Left lung (tissue), 10 donors: ENCODE measurements around the gene PLEKHB1. TPM values are rescaled to one million over a fixed set of nuclear protein-coding genes. Genes with fewer than 3 reads are reported as not detected.

Experiments used
- ATAC-seq: fragments of 200-7000 bp; cut with Tn5 transposase; one replicate; pipeline ENCODE4 v1.9.1; 2020; ENCODE audit warnings: moderate library complexity
- DNase-seq, 4 donors: peaks; one replicate each; pipeline ENCODE4 v3.0.0-alpha.2; 2013 to 2020
- H3K27ac ChIP-seq, 2 donors: fragments of 200-600 bp; sonication (generic) in 1 of 2; one replicate each; pipeline versions ENCODE4 v1.5.0 to v1.8.0; 2020 to 2021
- H3K27me3 ChIP-seq, 2 donors: fragments of 200-600 bp; sonication (generic) in 1 of 2; one replicate each; pipeline versions ENCODE4 v1.5.0 to v1.8.0; 2020 to 2021
- H3K36me3 ChIP-seq, 2 donors: fragments of 200-600 bp; sonication (generic) in 1 of 2; one replicate each; pipeline versions ENCODE4 v1.5.0 to v1.8.0; 2020 to 2021
- H3K4me1 ChIP-seq, 2 donors: fragments of 200-600 bp; one replicate each; pipeline ENCODE4 v1.8.0; 2021
- H3K4me3 ChIP-seq, 2 donors: fragments of 200-600 bp; sonication (generic) in 1 of 2; one replicate each; pipeline versions ENCODE4 v1.5.0 to v1.8.0; 2020 to 2021; ENCODE audit warnings: mild to moderate bottlenecking in 1 of 2
- H3K9me3 ChIP-seq, 2 donors: fragments of 200-600 bp; sonication (generic) in 1 of 2; one replicate each; pipeline versions ENCODE4 v1.5.0 to v1.8.0; 2020 to 2021
- intact Hi-C, 2 donors: fragments of 100-400 bp; cut with DNase I; formaldehyde crosslinking; loops; one replicate each; pipeline versions ENCODE4 v1.11.2 to v1.14.2; 2022
- polyA plus RNA-seq, 6 donors: library from polyadenylated mRNA; unstranded; fragments of 120-200 nt; gene quantifications; one replicate each; pipeline ENCODE4 v1.2.1, GENCODE V29; 2013; ENCODE audit not compliant: insufficient read length in 6 of 6
- total RNA-seq, 2 donors: library from RNA; stranded (reverse); fragmentation: NEBNext Ultra II Directional; extraction: Animal tissue kit (Norgen Biotek cat#: 25700); gene quantifications; one replicate each; pipeline ENCODE4 v1.2.1, GENCODE V29; 2021
- TF ChIP-seq, protein P1 (sequence below), 2 donors: fragments of 200-600 bp; sonication (generic) in 1 of 2; IDR thresholded peaks; one replicate each; pipeline versions ENCODE4 v1.5.0 to v1.8.0; 2021; ENCODE audit warnings: antibody characterized with exemption in 2 of 2
- donor health status: DM: no; HTN: yes; CAD: no.
- donor health status: DM: no; HTN: no; CAD: no.

Gene PLEKHB1
- total and polyA plus RNA-seq, 8 donors = 8.8 to 37.9 (median 16.0) TPM

GRCh38 chr11:73645121-73645969 is 1.0 kb upstream of the PLEKHB1 start:
- intact Hi-C loops = no loop called here
- no peak for DNase-seq
- Histone ChIP-seq H3K4me1 (peaks cover 0 to 16% of the 10 kb centered on the region in 2 donors), H3K9me3 (no peaks in the 10 kb centered on the region), H3K27me3 (peaks cover 0 to 31% of the 10 kb centered on the region in 2 donors), H3K36me3 (no peaks in the 10 kb centered on the region), H3K4me3 (no peak overlapping the region), H3K27ac (no peak overlapping the region)
- ATAC-seq = no peak
- TF ChIP-seq, protein P1, sequence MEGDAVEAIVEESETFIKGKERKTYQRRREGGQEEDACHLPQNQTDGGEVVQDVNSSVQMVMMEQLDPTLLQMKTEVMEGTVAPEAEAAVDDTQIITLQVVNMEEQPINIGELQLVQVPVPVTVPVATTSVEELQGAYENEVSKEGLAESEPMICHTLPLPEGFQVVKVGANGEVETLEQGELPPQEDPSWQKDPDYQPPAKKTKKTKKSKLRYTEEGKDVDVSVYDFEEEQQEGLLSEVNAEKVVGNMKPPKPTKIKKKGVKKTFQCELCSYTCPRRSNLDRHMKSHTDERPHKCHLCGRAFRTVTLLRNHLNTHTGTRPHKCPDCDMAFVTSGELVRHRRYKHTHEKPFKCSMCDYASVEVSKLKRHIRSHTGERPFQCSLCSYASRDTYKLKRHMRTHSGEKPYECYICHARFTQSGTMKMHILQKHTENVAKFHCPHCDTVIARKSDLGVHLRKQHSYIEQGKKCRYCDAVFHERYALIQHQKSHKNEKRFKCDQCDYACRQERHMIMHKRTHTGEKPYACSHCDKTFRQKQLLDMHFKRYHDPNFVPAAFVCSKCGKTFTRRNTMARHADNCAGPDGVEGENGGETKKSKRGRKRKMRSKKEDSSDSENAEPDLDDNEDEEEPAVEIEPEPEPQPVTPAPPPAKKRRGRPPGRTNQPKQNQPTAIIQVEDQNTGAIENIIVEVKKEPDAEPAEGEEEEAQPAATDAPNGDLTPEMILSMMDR (IDR thresholded peaks at IDR 0.05) = no peak

DNA sequence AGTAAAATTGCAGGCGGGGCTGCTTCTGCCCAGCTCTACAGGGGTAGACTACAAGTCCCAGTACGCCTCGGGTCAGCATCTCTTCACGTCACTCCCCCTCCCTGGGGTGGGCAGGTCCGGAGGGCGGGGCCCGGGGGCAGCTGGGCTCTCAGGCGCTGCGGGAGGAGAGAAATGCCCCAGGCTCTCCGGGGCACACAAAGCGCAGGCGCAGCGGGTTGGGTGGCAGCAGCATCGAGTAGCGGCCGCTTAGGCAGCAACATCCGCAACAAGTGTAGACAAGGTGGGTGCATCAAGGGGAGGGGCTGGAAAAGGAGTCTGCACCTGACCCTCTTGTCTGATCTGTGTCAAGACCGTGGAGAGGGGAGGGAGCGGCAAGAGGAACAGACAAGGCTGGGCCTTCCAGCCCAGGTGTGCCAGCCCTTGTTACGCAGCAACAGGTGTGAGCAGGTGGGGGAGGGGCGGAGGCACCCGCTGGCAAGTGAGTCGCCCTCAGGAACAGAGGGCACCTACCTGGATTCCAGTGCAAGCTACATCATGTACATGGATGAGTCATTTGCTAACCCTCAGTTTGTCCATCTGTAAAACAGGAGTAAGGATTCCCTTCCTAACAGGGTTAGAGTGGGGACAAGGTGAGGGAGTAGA is 1.2 kb downstream of the PLEKHB1 start:
- Histone ChIP-seq H3K9me3 (no peaks in the 10 kb centered on the region), H3K4me3 (peak overlapping the region; percentile 6 to 26), H3K36me3 (no peaks in the 10 kb centered on the region), H3K4me1 (peaks cover 0 to 16% of the 10 kb centered on the region in 2 donors), H3K27ac (no peak overlapping the region), H3K27me3 (peaks cover 0 to 31% of the 10 kb centered on the region in 2 donors)
- peak; percentile 39 to 95 (median 88) for DNase-seq
- peak; percentile 99 for ATAC-seq
- TF ChIP-seq, protein P1 (IDR thresholded peaks at IDR 0.05) = no peak
- intact Hi-C loops = no loop called here

DNA sequence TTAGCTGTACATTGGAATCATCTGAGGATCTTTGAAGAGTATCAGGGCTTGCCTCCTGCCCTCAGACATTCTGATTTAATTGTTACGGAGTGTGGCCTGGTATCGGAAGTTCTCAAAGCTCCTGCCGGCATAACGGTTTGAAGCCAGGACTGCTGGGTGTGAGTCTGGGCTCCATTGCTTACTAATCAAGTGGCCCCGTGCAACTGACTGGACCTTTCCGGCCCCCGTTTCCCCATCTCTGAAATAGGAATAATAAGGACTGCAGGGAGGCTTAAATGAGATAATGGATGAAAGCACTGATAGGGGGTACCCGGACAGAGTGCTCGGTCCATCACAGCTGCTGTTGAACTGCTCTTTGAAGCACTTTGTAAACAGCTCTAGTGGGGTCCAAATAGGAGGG is 1.7 kb downstream of the PLEKHB1 start:
- Histone ChIP-seq H3K9me3 (no peaks in the 10 kb centered on the region), H3K27me3 (peaks cover 0 to 31% of the 10 kb centered on the region in 2 donors), H3K36me3 (no peaks in the 10 kb centered on the region), H3K4me1 (peaks cover 0 to 16% of the 10 kb centered on the region in 2 donors), H3K4me3 (peak overlapping the region in 1 of 2 donors; percentile 26), H3K27ac (no peak overlapping the region)
- ATAC-seq (no peak), DNase-seq (no peak)
- intact Hi-C loops = no loop called here
- TF ChIP-seq, protein P1 (IDR thresholded peaks at IDR 0.05) = no peak

DNA sequence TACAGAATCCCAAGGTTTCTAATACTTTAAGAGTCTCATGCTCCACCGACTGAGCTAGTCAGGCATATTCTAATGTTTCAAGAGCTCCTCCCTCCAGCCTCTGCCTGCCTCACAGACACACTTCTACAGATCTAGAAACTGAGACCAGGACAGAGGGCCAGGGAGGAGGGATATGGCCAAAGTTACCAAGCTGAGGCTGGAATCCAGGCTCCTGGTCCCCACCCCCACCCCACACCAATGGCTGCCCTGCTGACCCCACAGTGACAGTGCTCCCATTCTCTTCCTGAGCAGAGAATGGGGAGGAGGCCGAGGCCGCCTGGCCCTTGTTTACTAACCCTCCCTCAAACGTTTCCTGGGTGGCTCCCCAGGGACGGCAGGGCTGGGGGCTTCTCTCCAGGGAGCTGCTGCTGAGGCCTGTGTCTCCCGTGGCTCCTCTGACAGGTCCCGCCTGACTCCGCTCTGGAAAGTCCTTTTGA is 2.2 kb downstream of the PLEKHB1 start:
- no peak for ATAC-seq
- Histone ChIP-seq H3K9me3 (no peaks in the 10 kb centered on the region), H3K27ac (no peak overlapping the region), H3K36me3 (no peaks in the 10 kb centered on the region), H3K4me1 (peaks cover 0 to 16% of the 10 kb centered on the region in 2 donors), H3K27me3 (peaks cover 0 to 27% of the 10 kb centered on the region in 2 donors), H3K4me3 (no peak overlapping the region)
- TF ChIP-seq, protein P1 (IDR thresholded peaks at IDR 0.05) = no peak
- intact Hi-C loops = no loop called here
- DNase-seq = no peak

DNA sequence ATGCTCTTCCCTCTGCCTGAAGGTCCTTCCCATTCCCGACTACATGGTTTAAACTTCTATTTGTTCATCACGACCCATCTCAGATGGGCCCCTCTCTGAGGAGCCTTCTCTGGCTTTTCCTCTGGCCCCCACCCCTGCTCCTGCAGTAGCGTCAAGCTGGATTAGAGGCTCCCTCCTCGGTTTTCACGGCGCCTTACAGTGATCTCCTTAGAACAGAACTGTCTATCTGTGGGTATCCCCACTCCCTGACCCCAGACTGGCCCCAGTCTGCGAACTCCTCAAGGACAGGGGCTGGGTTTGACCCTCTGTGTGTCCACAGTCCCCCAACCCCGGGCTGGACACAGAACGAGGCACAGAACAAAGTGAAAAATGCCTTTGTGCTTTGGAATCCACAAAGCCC is 2.8 kb downstream of the PLEKHB1 start:
- Histone ChIP-seq H3K36me3 (no peaks in the 10 kb centered on the region), H3K9me3 (no peaks in the 10 kb centered on the region), H3K27me3 (peaks cover 0 to 21% of the 10 kb centered on the region in 2 donors), H3K4me1 (peaks cover 0 to 16% of the 10 kb centered on the region in 2 donors), H3K4me3 (no peak overlapping the region), H3K27ac (no peak overlapping the region)
- ATAC-seq = no peak
- DNase-seq = no peak
- intact Hi-C loops = no loop called here
- TF ChIP-seq, protein P1 (IDR thresholded peaks at IDR 0.05) = no peak
